CD4-positive, alpha-beta T cell treated with Interleukin-4 for 1 hour (primary cell): Measurements from ENCODE around the gene ATG5.
"Not testable (repeated sequence)": the region's sequence is repeated elsewhere in the genome, so short reads cannot be mapped to it uniquely, and the experiment has no call there.

Experiments
- DNase-seq, 2 donors: peaks; one replicate each; pipeline ENCODE4 v3.0.0-alpha.2; 2020 to 2022

ATG5 gene

GRCh38 chr6:106173124-106173879 lies 152.3 kb downstream of the ATG5 start:
- DNase-seq: no peak

DNA sequence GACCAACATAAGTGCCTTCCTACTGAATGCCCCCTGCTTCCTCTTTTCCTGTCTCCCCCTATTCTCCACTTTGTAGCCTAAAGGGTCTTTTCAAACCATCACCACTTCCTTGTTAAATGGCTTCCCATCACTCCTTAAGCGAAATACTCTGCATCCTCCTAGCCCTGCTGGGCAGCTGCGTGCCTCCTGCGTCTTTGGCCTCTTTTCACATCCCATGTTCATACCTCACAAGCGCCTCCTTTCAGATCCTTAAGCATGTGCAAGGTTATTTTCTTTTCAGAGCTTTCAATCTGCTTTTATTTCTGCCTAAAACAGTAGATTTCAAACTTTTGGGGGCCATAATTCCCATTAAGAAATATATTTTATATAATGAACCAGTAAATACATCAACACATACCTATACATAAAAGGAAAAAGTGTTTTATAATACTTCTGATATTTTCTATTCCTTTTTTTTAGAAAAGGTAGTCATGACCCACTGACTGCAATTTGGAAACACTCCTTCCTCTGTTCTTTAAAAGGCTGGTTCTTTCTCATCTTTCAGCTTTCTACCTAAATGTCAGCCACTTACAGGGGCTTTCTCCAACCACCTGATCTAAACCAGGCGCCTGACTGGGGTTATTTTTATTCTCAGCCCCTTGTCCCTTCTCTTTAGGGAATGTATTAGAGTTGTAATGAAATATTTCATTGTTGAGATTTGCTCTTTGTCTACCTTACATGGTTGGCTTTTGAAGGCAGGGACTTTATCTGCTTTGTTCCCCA lies 155.3 kb downstream of the ATG5 start:
- no peak for DNase-seq

DNA sequence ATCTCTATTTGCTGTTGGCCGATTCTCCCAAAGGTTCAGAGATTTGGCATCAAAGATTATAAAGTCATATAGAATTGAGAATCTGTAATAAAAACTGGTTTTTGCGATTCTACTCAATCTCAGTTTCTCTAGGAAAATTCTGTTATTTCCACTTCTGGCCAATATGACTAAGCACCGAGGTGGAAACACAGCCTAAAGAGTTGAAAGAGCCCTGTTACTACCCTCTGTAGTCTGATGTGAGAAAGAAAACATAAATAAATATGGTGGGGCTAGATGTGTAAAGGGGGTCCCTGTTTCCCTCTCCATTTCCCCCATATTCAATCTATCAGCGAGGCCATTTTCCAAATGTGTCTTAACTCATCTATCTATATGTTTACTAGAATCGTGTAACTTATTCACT lies 156.0 kb downstream of the ATG5 start:
- DNase-seq: no peak

GRCh38 chr6:106168097-106168888 lies 157.3 kb downstream of the ATG5 start:
- no peak for DNase-seq

GRCh38 chr6:106167096-106167814 lies 158.3 kb downstream of the ATG5 start:
- no peak for DNase-seq

- no peak for DNase-seq
Measured at GRCh38 chr6:106165885-106166485, 159.6 kb downstream of the ATG5 start.

- DNase-seq: peak; percentile 59 to 72
Measured at GRCh38 chr6:106163966-106164877, 161.3 kb downstream of the ATG5 start.

- peak; percentile 59 to 61 for DNase-seq
Measured at GRCh38 chr6:106163446-106163965, 162.1 kb downstream of the ATG5 start.

GRCh38 chr6:106162921-106163320 lies 162.6 kb downstream of the ATG5 start:
- no peak for DNase-seq

DNA sequence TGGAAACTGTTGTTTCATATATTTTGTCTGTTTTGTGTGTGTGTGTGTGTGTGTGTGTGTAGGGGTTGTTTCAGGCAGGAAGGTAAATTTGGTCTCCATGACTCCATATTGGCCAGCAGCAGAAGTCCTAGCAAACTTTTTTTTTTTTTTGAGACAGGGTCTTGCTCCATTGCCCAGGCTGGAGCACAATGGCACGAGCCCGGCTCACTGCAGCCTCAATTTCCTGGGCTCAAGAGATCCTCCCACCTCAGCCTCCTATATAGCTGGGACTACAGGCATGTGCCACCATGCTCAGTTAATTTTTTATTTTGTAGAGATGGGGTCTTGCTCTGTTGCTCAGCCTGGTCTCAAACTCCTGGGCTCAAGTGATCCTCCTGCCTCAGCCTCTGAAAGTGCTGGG lies 163.7 kb downstream of the ATG5 start:
- DNase-seq: no peak

DNA sequence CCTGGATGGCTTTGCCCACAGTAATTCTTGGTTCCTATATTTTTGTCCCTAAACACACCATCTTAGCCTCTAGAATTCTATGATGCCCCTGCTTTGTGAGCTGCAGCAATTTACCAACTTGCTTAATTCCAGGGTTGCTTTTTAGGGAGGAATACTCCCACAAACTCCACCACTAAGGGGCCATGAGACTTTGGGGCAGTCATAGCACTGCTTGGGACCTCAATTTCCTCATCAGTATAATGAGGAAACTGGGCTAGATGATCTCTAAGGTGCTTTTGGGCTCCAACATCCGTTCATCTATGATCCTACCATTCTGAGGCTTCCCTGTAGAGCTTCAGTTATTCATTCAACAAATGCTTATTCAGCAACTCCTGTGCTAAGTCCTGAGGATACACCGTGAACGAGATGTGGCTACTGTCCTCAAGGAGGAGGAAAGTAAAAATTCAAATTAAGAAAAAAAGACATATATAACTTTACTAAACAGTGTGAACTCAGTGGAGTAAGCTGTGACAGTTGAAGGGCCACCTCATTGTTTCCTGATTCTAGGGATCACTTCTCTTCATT lies 164.2 kb downstream of the ATG5 start:
- DNase-seq: no peak

DNA sequence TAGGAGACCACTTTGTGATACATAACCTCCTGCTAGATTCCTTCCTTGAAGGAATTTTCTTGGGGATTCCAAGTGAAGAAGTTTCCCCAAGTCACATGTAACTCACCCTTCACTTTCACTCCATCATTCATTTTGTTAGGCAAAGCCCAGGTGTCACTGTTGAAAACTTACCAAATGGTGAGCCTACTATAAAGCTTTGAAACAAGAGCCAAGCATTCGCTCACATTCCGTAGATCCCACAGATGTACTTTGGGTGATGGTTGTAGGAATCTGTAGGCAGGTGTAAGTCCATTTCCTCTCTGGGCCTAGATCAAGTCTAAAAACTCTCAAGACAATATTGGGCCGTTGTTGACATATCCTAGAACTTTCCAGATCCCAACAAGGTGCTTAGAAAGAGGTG lies 165.4 kb downstream of the ATG5 start:
- DNase-seq: no peak

DNA sequence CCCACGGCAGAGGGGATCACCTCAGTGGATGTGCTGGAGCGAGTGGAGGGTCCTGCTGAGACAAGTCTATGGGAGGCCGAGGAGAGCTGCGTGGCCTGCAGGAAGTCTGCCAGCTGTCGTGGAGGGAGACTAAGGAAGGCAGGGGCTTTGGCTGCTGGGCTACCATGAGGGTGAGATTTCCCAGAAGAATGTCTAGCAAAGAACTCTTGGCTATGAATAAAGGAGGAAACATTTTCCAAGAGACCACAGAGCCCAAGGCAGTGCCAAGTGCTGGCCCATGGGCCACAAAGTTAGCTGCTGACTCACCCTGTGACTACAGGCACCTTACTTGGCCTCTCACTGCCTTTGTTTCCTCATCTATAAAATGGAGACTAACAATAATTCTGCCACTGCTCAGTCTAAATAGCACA lies 166.0 kb downstream of the ATG5 start:
- DNase-seq: no peak

DNA sequence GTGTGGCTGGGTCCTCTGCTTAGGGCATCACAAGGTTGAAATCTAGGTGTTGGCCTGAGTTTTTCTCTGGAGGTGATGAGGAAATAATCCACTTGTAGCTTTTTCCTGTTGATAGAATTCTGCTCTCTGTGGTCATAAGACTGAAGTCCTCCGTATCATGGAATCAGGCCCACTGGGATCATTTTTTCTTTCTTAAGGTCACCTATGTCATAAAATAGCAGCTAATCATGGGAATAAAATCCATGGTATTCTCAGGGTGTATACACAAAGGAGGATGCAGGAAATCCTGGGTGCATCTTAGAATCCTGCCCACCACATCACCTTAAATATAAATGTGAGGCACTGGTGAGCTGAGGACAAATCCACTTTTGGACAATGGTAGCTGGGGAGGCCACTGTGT lies 166.7 kb downstream of the ATG5 start:
- DNase-seq: no peak

GRCh38 chr6:106156863-106157262 lies 168.7 kb downstream of the ATG5 start:
- DNase-seq: no peak

DNA sequence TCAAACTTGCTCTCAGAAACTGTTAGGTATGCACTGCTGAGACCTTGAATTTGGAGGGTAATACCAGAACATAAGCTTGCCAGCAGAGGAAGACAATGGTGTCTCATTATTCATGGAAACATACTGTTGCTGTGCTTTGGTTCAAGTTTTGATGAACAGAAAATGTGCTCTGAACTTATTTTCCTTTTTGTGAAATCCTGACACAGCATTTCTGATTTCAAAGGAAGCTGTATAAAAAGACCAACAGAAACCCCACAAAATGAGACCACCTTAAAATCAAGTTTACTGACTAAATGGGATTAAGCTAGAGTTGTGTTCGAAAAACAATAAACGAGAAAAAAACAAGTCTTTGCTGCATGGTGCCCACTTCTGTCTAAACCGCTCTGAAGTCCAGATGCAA lies 169.1 kb downstream of the ATG5 start:
- no peak for DNase-seq

DNA sequence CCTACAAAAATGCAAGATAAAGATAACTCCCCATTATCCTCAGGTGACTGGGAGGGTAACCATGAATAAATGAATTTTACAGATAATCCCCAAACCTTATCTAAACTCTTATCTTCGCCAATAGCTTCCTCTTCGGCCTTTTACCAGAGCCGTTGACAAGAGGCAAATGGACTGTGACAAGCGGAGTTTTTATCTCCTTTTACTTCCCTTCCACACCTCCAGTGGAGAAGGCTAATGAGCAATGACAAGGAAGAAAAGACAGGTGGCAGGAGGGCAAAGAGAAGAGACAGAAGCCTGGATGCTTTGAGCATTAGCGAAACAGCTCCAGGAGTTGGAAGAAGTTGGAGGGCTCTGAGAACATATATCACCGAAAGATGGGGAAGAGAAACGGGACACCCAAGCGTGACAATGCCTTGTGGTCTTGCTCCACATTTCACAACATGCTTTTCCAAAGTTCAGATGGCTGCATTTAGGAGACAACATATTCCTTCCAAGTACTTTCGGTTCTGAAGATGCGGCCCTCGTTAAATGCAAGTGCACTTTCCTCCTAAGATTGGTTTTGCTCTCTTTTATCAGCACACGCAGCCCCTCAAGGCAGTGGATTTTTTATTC lies 170.2 kb downstream of the ATG5 start:
- no peak for DNase-seq

GRCh38 chr6:106154326-106154725 lies 171.2 kb downstream of the ATG5 start:
- DNase-seq: no peak

DNA sequence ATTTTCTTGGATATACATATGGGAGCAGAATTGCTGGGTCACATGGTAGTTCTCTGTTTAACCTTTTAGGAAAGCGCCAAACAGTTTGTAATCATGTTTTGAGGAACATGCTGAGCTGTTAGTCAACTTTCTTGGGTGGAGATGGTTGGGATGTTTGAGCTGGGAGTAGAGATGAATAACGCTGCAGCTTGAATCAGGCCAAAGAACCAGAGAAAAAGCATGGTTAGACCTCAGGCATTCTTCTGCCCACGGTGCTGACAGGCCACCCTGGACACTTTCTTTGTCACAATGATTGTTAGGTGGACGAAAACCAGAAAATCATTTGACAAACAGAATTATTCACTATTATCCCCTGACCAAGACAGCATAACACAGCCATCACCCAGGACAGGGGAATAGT lies 172.6 kb downstream of the ATG5 start:
- DNase-seq: no peak

DNA sequence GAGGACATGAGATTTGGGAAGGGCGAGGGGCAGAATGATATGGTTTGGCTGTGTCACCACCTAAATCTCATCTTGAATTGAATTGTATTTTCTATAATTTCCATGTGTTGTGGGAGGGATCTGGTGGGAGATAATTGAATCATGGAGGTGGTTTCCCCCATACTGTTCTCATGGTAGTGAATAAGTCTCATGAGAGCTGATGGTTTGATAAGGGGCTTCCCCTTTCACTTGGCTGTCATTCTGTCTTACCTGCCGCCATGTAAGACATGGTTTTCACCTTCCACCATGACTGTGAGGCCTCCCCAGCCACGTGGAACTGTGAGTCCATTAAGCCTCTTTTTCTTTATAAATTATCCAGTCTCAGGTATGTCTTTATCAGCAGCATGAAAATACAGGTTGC lies 173.1 kb downstream of the ATG5 start:
- DNase-seq: not testable (repeated sequence)
